HEK293 (cell line): ENCODE measurements around the gene DIP2C.

Source experiments
- BCL11A ChIP-seq: fragments of 450-650 bp; formaldehyde crosslinking; IDR thresholded peaks from 2 replicates; pipeline ENCODE4 v1.5.1; 2016; ENCODE audit warnings: low read depth, missing biosample characterization, missing genetic modification characterization
- BCL11B ChIP-seq: fragments of 450-650 bp; formaldehyde crosslinking; IDR thresholded peaks from 2 replicates; pipeline ENCODE4 v1.5.1; 2016; ENCODE audit warnings: low read depth, missing biosample characterization, missing genetic modification characterization
- GFI1B ChIP-seq: fragments of 450-650 bp; formaldehyde crosslinking; IDR thresholded peaks from 2 replicates; pipeline ENCODE4 v1.5.1; 2016; ENCODE audit warnings: missing biosample characterization, missing genetic modification characterization
- GLIS2 ChIP-seq: fragments of 450-650 bp; formaldehyde crosslinking; IDR thresholded peaks from 2 replicates; pipeline ENCODE4 v1.5.1; 2016; ENCODE audit warnings: missing biosample characterization, missing genetic modification characterization
- HOXC10 ChIP-seq: sonication (generic); formaldehyde crosslinking; IDR thresholded peaks from 2 replicates; pipeline ENCODE4 v1.8.1; 2023; ENCODE audit warnings: mild to moderate bottlenecking, missing genetic modification reagents
- IKZF3 ChIP-seq: fragments of 450-650 bp; IDR thresholded peaks from 2 replicates; pipeline ENCODE4 v1.5.0; 2018; ENCODE audit warnings: missing biosample characterization, mild to moderate bottlenecking, missing genetic modification characterization, moderate library complexity
- OSR2 ChIP-seq: fragments of 450-650 bp; formaldehyde crosslinking; IDR thresholded peaks from 2 replicates; pipeline ENCODE4 v1.5.1; 2016; ENCODE audit warnings: missing biosample characterization, missing genetic modification characterization
- REST ChIP-seq: fragments of 450-650 bp; formaldehyde crosslinking; IDR thresholded peaks from 2 replicates; pipeline ENCODE4 v1.5.1; 2016; ENCODE audit warnings: missing biosample characterization, missing genetic modification characterization
- TSHZ1 ChIP-seq: fragments of 450-650 bp; formaldehyde crosslinking; IDR thresholded peaks from 2 replicates; pipeline ENCODE4 v1.5.1; 2016; ENCODE audit warnings: missing biosample characterization, missing genetic modification characterization, borderline replicate concordance
- ZBTB17 ChIP-seq: fragments of 450-650 bp; formaldehyde crosslinking; IDR thresholded peaks from 2 replicates; pipeline ENCODE4 v1.5.1; 2016; ENCODE audit warnings: missing biosample characterization, missing genetic modification characterization
- ZFP3 ChIP-seq: fragments of 450-650 bp; formaldehyde crosslinking; IDR thresholded peaks from 2 replicates; pipeline ENCODE4 v1.5.1; 2016; ENCODE audit warnings: low read depth, missing biosample characterization, missing genetic modification characterization
- ZFP69B ChIP-seq: fragments of 450-650 bp; formaldehyde crosslinking; IDR thresholded peaks from 2 replicates; pipeline ENCODE4 v1.5.1; 2016; ENCODE audit warnings: missing biosample characterization, missing genetic modification characterization
- ZIC2 ChIP-seq: fragments of 450-650 bp; formaldehyde crosslinking; IDR thresholded peaks from 2 replicates; pipeline ENCODE4 v1.5.1; 2016; ENCODE audit warnings: missing biosample characterization, missing genetic modification characterization
- ZNF311 ChIP-seq: fragments of 450-650 bp; formaldehyde crosslinking; IDR thresholded peaks from 2 replicates; pipeline ENCODE4 v1.5.1; 2017; ENCODE audit warnings: missing biosample characterization, missing genetic modification characterization, borderline replicate concordance
- ZNF362 ChIP-seq: fragments of 450-650 bp; formaldehyde crosslinking; IDR thresholded peaks from 2 replicates; pipeline ENCODE4 v1.5.1; 2016; ENCODE audit warnings: missing biosample characterization, missing genetic modification characterization
- ZNF391 ChIP-seq: fragments of 450-650 bp; formaldehyde crosslinking; IDR thresholded peaks from 2 replicates; pipeline ENCODE4 v1.5.1; 2016; ENCODE audit warnings: low read depth, missing biosample characterization, missing genetic modification characterization, borderline replicate concordance
- ZNF394 ChIP-seq: fragments of 450-650 bp; formaldehyde crosslinking; IDR thresholded peaks from 2 replicates; pipeline ENCODE4 v1.5.1; 2016; ENCODE audit warnings: missing biosample characterization, missing genetic modification characterization, mild to moderate bottlenecking, moderate library complexity, borderline replicate concordance
- ZNF629 ChIP-seq: fragments of 450-650 bp; formaldehyde crosslinking; IDR thresholded peaks from 2 replicates; pipeline ENCODE4 v1.5.1; 2017; ENCODE audit warnings: missing biosample characterization, missing genetic modification characterization
- ZNF639 ChIP-seq: fragments of 450-650 bp; formaldehyde crosslinking; IDR thresholded peaks from 2 replicates; pipeline ENCODE4 v1.5.1; 2016; ENCODE audit warnings: missing biosample characterization, missing genetic modification characterization
- ZNF658 ChIP-seq: fragments of 450-650 bp; formaldehyde crosslinking; IDR thresholded peaks from 2 replicates; pipeline ENCODE4; 2016; ENCODE audit warnings: missing biosample characterization, missing genetic modification characterization
- ZNF791 ChIP-seq: fragments of 450-650 bp; formaldehyde crosslinking; IDR thresholded peaks from 2 replicates; pipeline ENCODE4 v1.5.1; 2016; ENCODE audit warnings: missing biosample characterization, missing genetic modification characterization
- ZNF843 ChIP-seq: fragments of 450-650 bp; formaldehyde crosslinking; IDR thresholded peaks from 2 replicates; pipeline ENCODE4 v1.5.1; 2016; ENCODE audit warnings: missing biosample characterization, missing genetic modification characterization
- ZXDB ChIP-seq: fragments of 450-650 bp; formaldehyde crosslinking; IDR thresholded peaks from 2 replicates; pipeline ENCODE4 v1.5.1; 2016; ENCODE audit warnings: missing biosample characterization, missing genetic modification characterization
- TF ChIP-seq, protein P1 (sequence below): fragments of 450-650 bp; formaldehyde crosslinking; IDR thresholded peaks from 2 replicates; pipeline ENCODE4 v1.5.1; 2016; ENCODE audit warnings: missing biosample characterization, missing genetic modification characterization
- TF ChIP-seq, protein P2 (sequence below): fragments of 450-650 bp; formaldehyde crosslinking; IDR thresholded peaks from 2 replicates; pipeline ENCODE4 v1.5.1; 2016; ENCODE audit warnings: missing biosample characterization, missing genetic modification characterization

DIP2C gene

GRCh38 chr10:665579-666091 is 23.8 kb downstream of the DIP2C start (continued):
- TF ChIP-seq ZNF639 (tag by site-specific recombination) = peak; percentile 98
- TF ChIP-seq ZFP69B = peak; percentile 80
- peak; percentile 66; the same call in 1 of the 2 replicates for TF ChIP-seq ZIC2 (tag by site-specific recombination)
- 0 out of 2 replicates have a peak, but pooled peaks have one; percentile 12 for TF ChIP-seq REST
- peak; percentile 99 for TF ChIP-seq ZNF843 (tag by site-specific recombination)
- no peak for TF ChIP-seq ZNF311
- TF ChIP-seq OSR2 (tag by site-specific recombination) = peak; percentile 92
- no peak for TF ChIP-seq ZNF391 (tag by site-specific recombination)
- no peak for TF ChIP-seq HOXC10
- peak; percentile 99 for TF ChIP-seq ZXDB (tag by site-specific recombination)
- TF ChIP-seq ZFP3 (tag by site-specific recombination) = peak; percentile 25; the same call in 1 of the 2 replicates
- TF ChIP-seq ZNF658 = no peak
- TF ChIP-seq BCL11B = peak; percentile 82
- no peak for TF ChIP-seq ZNF362 (tag by site-specific recombination)
- TF ChIP-seq ZBTB17 = peak; percentile 85
- TF ChIP-seq TSHZ1 = peak; percentile 92
- peak; percentile 57; the same call in 1 of the 2 replicates for TF ChIP-seq ZNF394 (tag by site-specific recombination)
- TF ChIP-seq ZNF791 (tag by site-specific recombination) = no peak
- peak; percentile 98 for TF ChIP-seq IKZF3 (tag by site-specific recombination)
- no peak for TF ChIP-seq GLIS2 (tag by site-specific recombination)
- peak; percentile 32; the same call in 1 of the 2 replicates for TF ChIP-seq BCL11A (tag by site-specific recombination)
- TF ChIP-seq ZNF629 (tag by site-specific recombination) = peak; percentile 96
- peak; percentile 98 for TF ChIP-seq GFI1B (tag by site-specific recombination)
- TF ChIP-seq, protein P1, sequence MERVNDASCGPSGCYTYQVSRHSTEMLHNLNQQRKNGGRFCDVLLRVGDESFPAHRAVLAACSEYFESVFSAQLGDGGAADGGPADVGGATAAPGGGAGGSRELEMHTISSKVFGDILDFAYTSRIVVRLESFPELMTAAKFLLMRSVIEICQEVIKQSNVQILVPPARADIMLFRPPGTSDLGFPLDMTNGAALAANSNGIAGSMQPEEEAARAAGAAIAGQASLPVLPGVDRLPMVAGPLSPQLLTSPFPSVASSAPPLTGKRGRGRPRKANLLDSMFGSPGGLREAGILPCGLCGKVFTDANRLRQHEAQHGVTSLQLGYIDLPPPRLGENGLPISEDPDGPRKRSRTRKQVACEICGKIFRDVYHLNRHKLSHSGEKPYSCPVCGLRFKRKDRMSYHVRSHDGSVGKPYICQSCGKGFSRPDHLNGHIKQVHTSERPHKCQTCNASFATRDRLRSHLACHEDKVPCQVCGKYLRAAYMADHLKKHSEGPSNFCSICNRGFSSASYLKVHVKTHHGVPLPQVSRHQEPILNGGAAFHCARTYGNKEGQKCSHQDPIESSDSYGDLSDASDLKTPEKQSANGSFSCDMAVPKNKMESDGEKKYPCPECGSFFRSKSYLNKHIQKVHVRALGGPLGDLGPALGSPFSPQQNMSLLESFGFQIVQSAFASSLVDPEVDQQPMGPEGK (tag by site-specific recombination) = peak; percentile 80; the same call in 1 of the 2 replicates
- TF ChIP-seq, protein P2, sequence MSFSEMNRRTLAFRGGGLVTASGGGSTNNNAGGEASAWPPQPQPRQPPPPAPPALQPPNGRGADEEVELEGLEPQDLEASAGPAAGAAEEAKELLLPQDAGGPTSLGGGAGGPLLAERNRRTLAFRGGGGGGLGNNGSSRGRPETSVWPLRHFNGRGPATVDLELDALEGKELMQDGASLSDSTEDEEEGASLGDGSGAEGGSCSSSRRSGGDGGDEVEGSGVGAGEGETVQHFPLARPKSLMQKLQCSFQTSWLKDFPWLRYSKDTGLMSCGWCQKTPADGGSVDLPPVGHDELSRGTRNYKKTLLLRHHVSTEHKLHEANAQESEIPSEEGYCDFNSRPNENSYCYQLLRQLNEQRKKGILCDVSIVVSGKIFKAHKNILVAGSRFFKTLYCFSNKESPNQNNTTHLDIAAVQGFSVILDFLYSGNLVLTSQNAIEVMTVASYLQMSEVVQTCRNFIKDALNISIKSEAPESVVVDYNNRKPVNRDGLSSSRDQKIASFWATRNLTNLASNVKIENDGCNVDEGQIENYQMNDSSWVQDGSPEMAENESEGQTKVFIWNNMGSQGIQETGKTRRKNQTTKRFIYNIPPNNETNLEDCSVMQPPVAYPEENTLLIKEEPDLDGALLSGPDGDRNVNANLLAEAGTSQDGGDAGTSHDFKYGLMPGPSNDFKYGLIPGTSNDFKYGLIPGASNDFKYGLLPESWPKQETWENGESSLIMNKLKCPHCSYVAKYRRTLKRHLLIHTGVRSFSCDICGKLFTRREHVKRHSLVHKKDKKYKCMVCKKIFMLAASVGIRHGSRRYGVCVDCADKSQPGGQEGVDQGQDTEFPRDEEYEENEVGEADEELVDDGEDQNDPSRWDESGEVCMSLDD (tag by site-specific recombination) = no peak; the same call in 1 of the 2 replicates
